IMR-90 (cell line): Measurements from ENCODE around the gene MPPED2. TPM values are rescaled to one million over a fixed set of nuclear protein-coding genes. Genes with fewer than 3 reads are reported as not detected.

Experiments used
- ATAC-seq: fragments of 200-7000 bp; cut with Tn5 transposase; 2 replicates; pipeline ENCODE4 v1.9.1; 2020; ENCODE audit warnings: low read depth, mild to moderate bottlenecking, moderate library complexity
- BruUV-seq: library from RNA; stranded (reverse); fragments of 400-500 nt; replicated peaks from 2 replicates; lab custom pipeline; 2021; lab: Mats Ljungman, UMichigan
- CTCF ChIA-PET: fragments of 300-600 bp; formaldehyde crosslinking; extraction: SDS; loops from one replicate; lab custom pipeline; 2021; ENCODE audit warnings: antibody characterized with exemption; lab: Yijun Ruan, JAX
- POLR2A ChIA-PET: fragments of 300-600 bp; sonication (Branson Sonifier 250); formaldehyde crosslinking; loops from one replicate; lab custom pipeline; 2022; ENCODE audit warnings: antibody characterized with exemption; ENCODE audit not compliant: unreplicated experiment; lab: Charles Lee
- DNase-seq: peaks from one replicate; pipeline ENCODE4 v3.0.0; 2013
- H2AFZ ChIP-seq: replicated peaks from 2 replicates; pipeline ENCODE3; 2013; ENCODE audit warnings: low read length, mild to moderate bottlenecking; ENCODE audit not compliant: poor library complexity
- H2AK5ac ChIP-seq: 2 replicates; pipeline ENCODE4 v1.6.1; 2013; ENCODE audit warnings: low read depth, low read length, inconsistent platforms
- H2AK9ac ChIP-seq: replicated peaks from 2 replicates; pipeline ENCODE3; 2013; ENCODE audit warnings: mild to moderate bottlenecking, low read depth, low read length, moderate library complexity; ENCODE audit not compliant: poor library complexity
- H2BK120ac ChIP-seq: 2 replicates; pipeline ENCODE4 v1.6.1; 2013; ENCODE audit warnings: low read depth, low read length, inconsistent platforms
- H2BK15ac ChIP-seq: 3 replicates; pipeline ENCODE4 v1.6.1; 2013; ENCODE audit warnings: low read depth, low read length, inconsistent platforms
- H2BK20ac ChIP-seq: 2 replicates; pipeline ENCODE4 v1.6.1; 2013; ENCODE audit warnings: low read depth, mild to moderate bottlenecking, inconsistent platforms, low read length, moderate library complexity
- H2BK5ac ChIP-seq: 2 replicates; pipeline ENCODE4 v1.6.1; 2013; ENCODE audit warnings: mild to moderate bottlenecking, low read depth, low read length, inconsistent platforms; ENCODE audit not compliant: poor library complexity, severe bottlenecking
- H3K14ac ChIP-seq: replicated peaks from 2 replicates; pipeline ENCODE4 v1.6.1; 2013; ENCODE audit warnings: low read depth, low read length, inconsistent platforms
- H3K18ac ChIP-seq: 2 replicates; pipeline ENCODE4 v1.6.1; 2013; ENCODE audit warnings: low read depth, low read length, control low read depth
- H3K23ac ChIP-seq: 2 replicates; pipeline ENCODE4 v1.6.1; 2013; ENCODE audit warnings: low read depth, low read length, inconsistent platforms
- H3K27ac ChIP-seq: 2 replicates; pipeline ENCODE4 v1.5.1; 2013; ENCODE audit warnings: mild to moderate bottlenecking, control low read depth, low read length; ENCODE audit not compliant: insufficient read depth
- H3K27me3 ChIP-seq: 2 replicates; pipeline ENCODE4 v1.6.1; 2013; ENCODE audit warnings: low read length; ENCODE audit not compliant: control insufficient read depth, insufficient read depth
- H3K36me3 ChIP-seq: 2 replicates; pipeline ENCODE4 v1.6.1; 2013; ENCODE audit warnings: low read length, mixed read lengths; ENCODE audit not compliant: control insufficient read depth, insufficient read depth
- H3K4ac ChIP-seq: 2 replicates; pipeline ENCODE4 v1.6.1; 2013; ENCODE audit warnings: low read depth, low read length, inconsistent platforms
- H3K4me1 ChIP-seq: 2 replicates; pipeline ENCODE4 v1.6.1; 2013; ENCODE audit warnings: low read length, mixed read lengths; ENCODE audit not compliant: control insufficient read depth, insufficient read depth
- H3K4me2 ChIP-seq: 2 replicates; pipeline ENCODE4 v1.6.1; 2013; ENCODE audit warnings: low read depth, mild to moderate bottlenecking, control low read depth, low read length, moderate library complexity
- H3K4me3 ChIP-seq: 2 replicates; pipeline ENCODE4 v1.5.1; 2013; ENCODE audit warnings: low read depth, mild to moderate bottlenecking, control low read depth, low read length, moderate library complexity; ENCODE audit not compliant: insufficient read depth
- H3K56ac ChIP-seq: 2 replicates; pipeline ENCODE4 v1.6.1; 2013; ENCODE audit warnings: low read length, inconsistent platforms; ENCODE audit not compliant: insufficient read depth; ENCODE audit errors: extremely low read depth
- H3K79me1 ChIP-seq, 2 experiments: 2 replicates each; pipeline ENCODE4 v1.6.1; 2013; ENCODE audit warnings: low read length in 2 of 2, inconsistent platforms in 1 of 2, low read depth in 1 of 2
- H3K9ac ChIP-seq: 2 replicates; pipeline ENCODE4 v1.6.1; 2013; ENCODE audit warnings: low read depth, low read length, control low read depth
- H3K9me1 ChIP-seq: 2 replicates; pipeline ENCODE4 v1.6.1; 2013; ENCODE audit warnings: low read length, inconsistent platforms; ENCODE audit not compliant: insufficient read depth
- H3K9me3 ChIP-seq: 2 replicates; pipeline ENCODE4 v1.6.1; 2013; ENCODE audit warnings: low read length; ENCODE audit not compliant: control insufficient read depth, insufficient read depth
- H4K20me1 ChIP-seq: 2 replicates; pipeline ENCODE4 v1.6.1; 2013; ENCODE audit warnings: low read length, inconsistent platforms; ENCODE audit not compliant: insufficient read depth
- H4K5ac ChIP-seq: 2 replicates; pipeline ENCODE4 v1.6.1; 2013; ENCODE audit warnings: mild to moderate bottlenecking, low read depth, low read length, control low read depth
- H4K8ac ChIP-seq, 2 experiments: 2 replicates each; pipeline ENCODE4 v1.6.1; 2013; ENCODE audit warnings: low read depth in 2 of 2, low read length in 2 of 2, control low read depth in 1 of 2, inconsistent platforms in 1 of 2
- H4K91ac ChIP-seq: 2 replicates; pipeline ENCODE4 v1.6.1; 2013; ENCODE audit warnings: low read depth, low read length, inconsistent platforms; ENCODE audit not compliant: insufficient read depth
- CEBPB ChIP-seq: IDR thresholded peaks from 2 replicates; pipeline ENCODE4 v1.6.1; 2012; ENCODE audit warnings: low read depth, low read length, improper control_type of control experiment
- CHD1 ChIP-seq: IDR thresholded peaks from 2 replicates; pipeline ENCODE4 v1.6.1; 2012; ENCODE audit warnings: low read depth, low read length, improper control_type of control experiment
- CTCF ChIP-seq: conservative IDR thresholded peaks from 2 replicates; pipeline ENCODE4 v1.5.1; 2012; ENCODE audit warnings: mild to moderate bottlenecking, low read depth, low read length, improper control_type of control experiment
- ELK1 ChIP-seq: fragments of 150-350 bp; IDR thresholded peaks from 2 replicates; pipeline ENCODE4 v1.6.1; 2016; ENCODE audit warnings: low read depth, mild to moderate bottlenecking, low read length, moderate library complexity, borderline replicate concordance
- MAFK ChIP-seq: IDR thresholded peaks from 2 replicates; pipeline ENCODE4 v1.6.1; 2012; ENCODE audit warnings: low read depth, low read length, improper control_type of control experiment
- MAZ ChIP-seq: IDR thresholded peaks from 2 replicates; pipeline ENCODE4 v1.6.1; 2012; ENCODE audit warnings: low read depth, mild to moderate bottlenecking, low read length, improper control_type of control experiment, moderate library complexity, borderline replicate concordance
- MXI1 ChIP-seq: IDR thresholded peaks from 2 replicates; pipeline ENCODE4 v1.6.1; 2012; ENCODE audit warnings: low read depth, mild to moderate bottlenecking, low read length, moderate library complexity, borderline replicate concordance
- POLR2A ChIP-seq: IDR thresholded peaks from 2 replicates; pipeline ENCODE4 v1.6.1; 2012; ENCODE audit warnings: mild to moderate bottlenecking, low read depth, low read length
- RAD21 ChIP-seq: IDR thresholded peaks from 2 replicates; pipeline ENCODE4 v1.6.1; 2012; ENCODE audit warnings: low read length, improper control_type of control experiment
- RCOR1 ChIP-seq: IDR thresholded peaks from 2 replicates; pipeline ENCODE4 v1.6.1; 2012; ENCODE audit warnings: mild to moderate bottlenecking, low read length, improper control_type of control experiment; ENCODE audit not compliant: insufficient replicate concordance
- RFX5 ChIP-seq: IDR thresholded peaks from 2 replicates; pipeline ENCODE4 v1.8.0; 2012; ENCODE audit warnings: low read depth, mild to moderate bottlenecking, low read length, moderate library complexity
- SMC3 ChIP-seq: fragments of 150-350 bp; IDR thresholded peaks from 2 replicates; pipeline ENCODE4 v1.6.1; 2016; ENCODE audit warnings: low read depth, mild to moderate bottlenecking, antibody characterized with exemption, low read length, moderate library complexity
- USF2 ChIP-seq: fragments of 150-350 bp; IDR thresholded peaks from 2 replicates; pipeline ENCODE4 v1.6.1; 2017; ENCODE audit warnings: mild to moderate bottlenecking, antibody characterized with exemption, low read length, low read depth
- WGBS, 2 experiments: methylation state at CpG; one replicate each; pipeline versions ENCODE4 v1.1.5 to v1.1.7; 2013; ENCODE audit warnings: missing lambda C conversion rate in 2 of 2; ENCODE audit not compliant: insufficient read length in 1 of 2; ENCODE audit errors: extremely low coverage in 2 of 2; 5-methylcytosine and 5-hydroxymethylcytosine counted together
- dilution Hi-C: fragments of 300-500 bp; cut with HindIII; formaldehyde crosslinking; loops from one replicate; pipeline ENCODE4 v1.14.3; 2018; ENCODE audit warnings: low sequenced_read_pairs; ENCODE audit not compliant: unreplicated experiment
- in situ Hi-C: fragments of 300-500 bp; cut with MboI; formaldehyde crosslinking; loops from 3 replicates; pipeline ENCODE4 v1.14.3; 2019; ENCODE audit warnings: low sequenced_read_pairs, inconsistent platforms, mixed read lengths
- intact Hi-C: fragments of 100-400 bp; cut with micrococcal nuclease; formaldehyde crosslinking; loops from 2 replicates; pipeline ENCODE4 v1.10.0; 2022
- polyA plus RNA-seq, 3 experiments: library from polyadenylated mRNA; depleted of rRNA; stranded (reverse); fragments of >200 nt; gene quantifications; 2 replicates each; pipeline ENCODE4 v1.2.3, GENCODE V29; 2012; ENCODE audit warnings: low replicate concordance in 1 of 3
- total RNA-seq: library from RNA; depleted of rRNA; stranded (reverse); fragments of >200 nt; gene quantifications from 2 replicates; pipeline ENCODE4 v1.2.3, GENCODE V29; 2012

MPPED2 gene
- total and polyA plus RNA-seq, 2 of the 4 experiments (the other 2 are of a cell fraction), result 0.10 TPM; not detected in 1

- POLR2A ChIA-PET, result no interaction called here
- Histone ChIP-seq H4K5ac (no peak overlapping the region), H2AK5ac (no peak overlapping the region), H2BK20ac (no peak overlapping the region), H2AFZ (no peak overlapping the region), H2BK5ac (no peak overlapping the region), H3K4ac (no peak overlapping the region), H3K4me3 (no peak overlapping the region), H3K9me3 (no peaks in the 10 kb centered on the region), H3K4me1 (no peaks in the 10 kb centered on the region), H4K91ac (no peak overlapping the region), H4K8ac (no peak overlapping the region), H3K27ac (no peak overlapping the region), H3K4me2 (no peak overlapping the region), H3K9ac (no peak overlapping the region), H3K18ac (no peak overlapping the region), H3K36me3 (no peaks in the 10 kb centered on the region), H3K23ac (no peak overlapping the region), H3K56ac (no peak overlapping the region), H2BK15ac (no peak overlapping the region), H3K79me1 (no peaks in the 10 kb centered on the region), H3K27me3 (no peaks in the 10 kb centered on the region), H2AK9ac (no peak overlapping the region), H2BK120ac (no peak overlapping the region), H3K9me1 (no peaks in the 10 kb centered on the region), H3K14ac (no peak overlapping the region), H4K20me1 (no peaks in the 10 kb centered on the region)
- no TSS peak for BruUV-seq
- DNase-seq (no peak), ATAC-seq (no peak)
- intact Hi-C loops (no loop called here), dilution Hi-C loops (no loop called here), in situ Hi-C loops (no loop called here)
- TF ChIP-seq CHD1, result no peak
- TF ChIP-seq RAD21, result no peak
- TF ChIP-seq POLR2A, result no peak
- TF ChIP-seq ELK1, result no peak
- no peak for TF ChIP-seq MXI1
- TF ChIP-seq MAFK, result no peak
- no peak for TF ChIP-seq SMC3
- no peak for TF ChIP-seq CEBPB
- no peak for TF ChIP-seq RCOR1
- no peak for TF ChIP-seq MAZ
- TF ChIP-seq CTCF, result no peak
- TF ChIP-seq RFX5, result no peak
- TF ChIP-seq USF2, result no peak
- WGBS, 2 experiments, result no CpG with 5 or more reads among the region's 4 CpGs
- CTCF ChIA-PET, result no interaction called here
Measured at GRCh38 chr11:30424844-30425243, 161.3 kb downstream of the MPPED2 start.
